Measurements from ENCODE around the gene CNPY1.

Gene CNPY1

GRCh38 chr7:155488483-155489127 lies 57.8 kb downstream of the CNPY1 start:
- no peak for DNase-seq (ENCODE audit: low spot score)

- no peak for DNase-seq (ENCODE audit: low spot score)
Observed at GRCh38 chr7:155487509-155488482, 58.6 kb downstream of the CNPY1 start.

GRCh38 chr7:155486783-155487508 lies 59.4 kb downstream of the CNPY1 start:
- DNase-seq (ENCODE audit: low spot score): no peak

- DNase-seq (ENCODE audit: low spot score): no peak
Observed at GRCh38 chr7:155484483-155485399, 61.6 kb downstream of the CNPY1 start.

GRCh38 chr7:155483868-155484325 lies 62.5 kb downstream of the CNPY1 start:
- DNase-seq (ENCODE audit: low spot score): no peak

- no peak for DNase-seq (ENCODE audit: low spot score)
Observed at GRCh38 chr7:155483245-155483644, 63.1 kb downstream of the CNPY1 start.

GRCh38 chr7:155482511-155483183 lies 63.7 kb downstream of the CNPY1 start:
- DNase-seq (ENCODE audit: low spot score): peak; percentile 12

GRCh38 chr7:155481764-155482163 lies 64.6 kb downstream of the CNPY1 start:
- no peak for DNase-seq (ENCODE audit: low spot score)

GRCh38 chr7:155477476-155477875 lies 68.9 kb downstream of the CNPY1 start:
- no peak for DNase-seq (ENCODE audit: low spot score)

GRCh38 chr7:155471718-155472117 lies 74.6 kb downstream of the CNPY1 start:
- no peak for DNase-seq (ENCODE audit: low spot score)

GRCh38 chr7:155470686-155471638 lies 75.4 kb downstream of the CNPY1 start:
- DNase-seq (ENCODE audit: low spot score): no peak

- DNase-seq (ENCODE audit: low spot score): no peak
Observed at GRCh38 chr7:155470186-155470487, 76.2 kb downstream of the CNPY1 start.

GRCh38 chr7:155469311-155470185 lies 76.8 kb downstream of the CNPY1 start:
- no peak for DNase-seq (ENCODE audit: low spot score)

GRCh38 chr7:155468785-155469148 lies 77.6 kb downstream of the CNPY1 start:
- DNase-seq (ENCODE audit: low spot score): no peak

GRCh38 chr7:155467846-155468784 lies 78.2 kb downstream of the CNPY1 start:
- no peak for DNase-seq (ENCODE audit: low spot score)

GRCh38 chr7:155466814-155467733 lies 79.3 kb downstream of the CNPY1 start:
- no peak for DNase-seq (ENCODE audit: low spot score)

Measured in CD4-positive, alpha-beta T cell treated with Interleukin-6 at 100 ng/mL for 8 hours (primary cell).